Measurements from ENCODE around the gene BCKDHB.

DNA sequence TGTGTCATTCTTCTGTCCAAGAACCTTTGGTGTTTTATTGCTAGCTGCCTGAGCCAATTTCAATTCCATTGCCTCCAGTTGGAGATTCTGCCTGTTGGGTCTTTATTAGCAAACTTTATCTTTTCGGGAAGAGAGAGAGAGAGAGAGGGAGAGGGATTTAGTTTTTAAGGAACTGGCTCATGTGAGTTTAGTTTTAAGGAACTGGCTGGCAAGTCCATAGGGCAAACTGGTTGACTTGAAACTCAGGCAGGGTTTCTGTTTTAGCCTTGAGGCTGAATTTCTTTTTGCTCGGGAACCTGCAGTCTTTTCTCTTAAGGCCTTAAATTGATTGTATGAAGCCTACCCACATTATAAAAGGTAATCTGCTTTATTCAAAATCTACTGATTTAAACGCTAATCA, 23.0 kb downstream of the BCKDHB start:
- TF ChIP-seq, protein P1, sequence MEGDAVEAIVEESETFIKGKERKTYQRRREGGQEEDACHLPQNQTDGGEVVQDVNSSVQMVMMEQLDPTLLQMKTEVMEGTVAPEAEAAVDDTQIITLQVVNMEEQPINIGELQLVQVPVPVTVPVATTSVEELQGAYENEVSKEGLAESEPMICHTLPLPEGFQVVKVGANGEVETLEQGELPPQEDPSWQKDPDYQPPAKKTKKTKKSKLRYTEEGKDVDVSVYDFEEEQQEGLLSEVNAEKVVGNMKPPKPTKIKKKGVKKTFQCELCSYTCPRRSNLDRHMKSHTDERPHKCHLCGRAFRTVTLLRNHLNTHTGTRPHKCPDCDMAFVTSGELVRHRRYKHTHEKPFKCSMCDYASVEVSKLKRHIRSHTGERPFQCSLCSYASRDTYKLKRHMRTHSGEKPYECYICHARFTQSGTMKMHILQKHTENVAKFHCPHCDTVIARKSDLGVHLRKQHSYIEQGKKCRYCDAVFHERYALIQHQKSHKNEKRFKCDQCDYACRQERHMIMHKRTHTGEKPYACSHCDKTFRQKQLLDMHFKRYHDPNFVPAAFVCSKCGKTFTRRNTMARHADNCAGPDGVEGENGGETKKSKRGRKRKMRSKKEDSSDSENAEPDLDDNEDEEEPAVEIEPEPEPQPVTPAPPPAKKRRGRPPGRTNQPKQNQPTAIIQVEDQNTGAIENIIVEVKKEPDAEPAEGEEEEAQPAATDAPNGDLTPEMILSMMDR (IDR thresholded peaks at IDR 0.05): no peak
- TF ChIP-seq, protein P2, sequence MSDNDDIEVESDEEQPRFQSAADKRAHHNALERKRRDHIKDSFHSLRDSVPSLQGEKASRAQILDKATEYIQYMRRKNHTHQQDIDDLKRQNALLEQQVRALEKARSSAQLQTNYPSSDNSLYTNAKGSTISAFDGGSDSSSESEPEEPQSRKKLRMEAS (IDR thresholded peaks at IDR 0.05): no peak
- TF ChIP-seq SMC3 (IDR thresholded peaks at IDR 0.05): no peak

Data from A549 (cell line).